A673 (cell line): ENCODE measurements around the gene CBFA2T3.

Experiments used
- CTCF ChIP-seq: fragments of 300-800, 200-600 bp; sonication (generic); conservative IDR thresholded peaks from 2 replicates; pipeline ENCODE4 v1.5.1; 2017; ENCODE audit warnings: low read depth, mild to moderate bottlenecking, antibody characterized with exemption, low read length, moderate library complexity, mixed read lengths
- EZH2 ChIP-seq: fragments of 200-600 bp; sonication (generic); IDR thresholded peaks from 2 replicates; pipeline ENCODE4 v1.6.1; 2017; ENCODE audit warnings: borderline replicate concordance, low read depth, mild to moderate bottlenecking, mixed read lengths, antibody characterized with exemption, low read length; ENCODE audit not compliant: poor library complexity, severe bottlenecking

DNA sequence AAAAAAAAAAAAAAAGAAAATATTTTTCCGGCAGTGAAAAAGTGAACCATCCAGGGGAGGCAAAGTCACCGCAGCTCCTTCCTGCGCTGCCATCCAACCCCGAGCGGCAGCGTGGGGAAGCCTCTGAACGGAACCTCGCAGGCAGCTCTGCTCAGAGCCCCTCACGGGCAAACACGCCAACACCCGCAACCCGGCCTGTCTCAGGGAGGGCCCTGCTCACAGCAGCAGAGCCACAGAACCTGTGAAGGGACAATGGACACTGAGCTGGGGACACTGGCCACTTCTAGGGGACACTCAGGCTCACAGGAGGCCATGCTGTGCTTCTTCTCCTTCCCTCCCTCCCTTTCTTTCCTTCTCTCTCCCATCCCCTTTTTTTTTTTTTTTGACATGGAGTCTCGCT is 143.9 kb downstream of the CBFA2T3 start:
- TF ChIP-seq CTCF (no peak), EZH2 (no peak)
